H9 (cell line): ENCODE results near the gene ZNF665. TPM values are rescaled to one million over a fixed set of nuclear protein-coding genes. Genes with fewer than 3 reads are reported as not detected.

Source experiments
- DNase-seq: peaks from one replicate; pipeline ENCODE4 v3.0.0-alpha.2; 2017
- H2AFZ ChIP-seq: one replicate; pipeline ENCODE4 v1.6.1; 2013; ENCODE audit warnings: mild to moderate bottlenecking, low read length, control low read depth, moderate library complexity
- H2AK5ac ChIP-seq: 2 replicates; pipeline ENCODE4 v1.6.1; 2013; ENCODE audit warnings: low read length, control low read depth, mixed read lengths; ENCODE audit not compliant: insufficient read length
- H2BK120ac ChIP-seq: one replicate; pipeline ENCODE4 v1.6.1; 2013; ENCODE audit warnings: low read depth, mild to moderate bottlenecking, low read length, control low read depth, inconsistent platforms; ENCODE audit not compliant: poor library complexity, severe bottlenecking
- H2BK12ac ChIP-seq: 2 replicates; pipeline ENCODE4 v1.6.1; 2013; ENCODE audit warnings: low read length, control low read depth, mixed read lengths, low read depth; ENCODE audit not compliant: insufficient read length
- H2BK15ac ChIP-seq: 2 replicates; pipeline ENCODE4 v1.6.1; 2013; ENCODE audit warnings: low read depth, low read length, control low read depth
- H2BK20ac ChIP-seq: one replicate; pipeline ENCODE4 v1.6.1; 2013; ENCODE audit warnings: low read depth, mild to moderate bottlenecking, low read length, control low read depth, inconsistent platforms; ENCODE audit not compliant: poor library complexity, severe bottlenecking
- H2BK5ac ChIP-seq: 2 replicates; pipeline ENCODE4 v1.6.1; 2013; ENCODE audit warnings: low read length, control low read depth, mixed read lengths; ENCODE audit not compliant: insufficient read length
- H3K14ac ChIP-seq: 2 replicates; pipeline ENCODE4 v1.6.1; 2013; ENCODE audit warnings: low read length, control low read depth; ENCODE audit not compliant: insufficient read depth
- H3K18ac ChIP-seq: 2 replicates; pipeline ENCODE4 v1.6.1; 2013; ENCODE audit warnings: low read depth, mild to moderate bottlenecking, mixed read lengths, low read length, control low read depth; ENCODE audit not compliant: insufficient read length
- H3K23ac ChIP-seq: 2 replicates; pipeline ENCODE4 v1.6.1; 2013; ENCODE audit warnings: low read length, control low read depth, mixed read lengths, low read depth; ENCODE audit not compliant: insufficient read length
- H3K23me2 ChIP-seq: 2 replicates; pipeline ENCODE4 v1.6.1; 2013; ENCODE audit warnings: low read depth, mild to moderate bottlenecking, mixed read lengths, low read length, control low read depth; ENCODE audit not compliant: insufficient read length, poor library complexity, severe bottlenecking
- H3K27ac ChIP-seq: 2 replicates; pipeline ENCODE4 v1.5.1; 2013; ENCODE audit warnings: low read length, control low read depth, mixed read lengths, low read depth; ENCODE audit not compliant: insufficient read length
- H3K27me3 ChIP-seq: 2 replicates; pipeline ENCODE4 v1.6.1; 2013; ENCODE audit warnings: low read length, control low read depth, inconsistent platforms; ENCODE audit not compliant: insufficient read depth
- H3K4ac ChIP-seq: 2 replicates; pipeline ENCODE4 v1.6.1; 2013; ENCODE audit warnings: low read depth, mild to moderate bottlenecking, control low read depth, inconsistent platforms, low read length, moderate library complexity
- H3K4me1 ChIP-seq: 2 replicates; pipeline ENCODE4 v1.6.1; 2013; ENCODE audit warnings: low read length, control low read depth, inconsistent platforms; ENCODE audit not compliant: insufficient read depth
- H3K4me2 ChIP-seq: 2 replicates; pipeline ENCODE4 v1.6.1; 2013; ENCODE audit warnings: low read length, control low read depth, mixed read lengths; ENCODE audit not compliant: insufficient read length, insufficient read depth
- H3K56ac ChIP-seq: 2 replicates; pipeline ENCODE4 v1.6.1; 2013; ENCODE audit warnings: low read depth, mild to moderate bottlenecking, mixed read lengths, low read length, control low read depth; ENCODE audit not compliant: insufficient read length
- H3K79me1 ChIP-seq: 2 replicates; pipeline ENCODE4 v1.6.1; 2013; ENCODE audit warnings: low read depth, mild to moderate bottlenecking, moderate library complexity, low read length, control low read depth, inconsistent platforms; ENCODE audit not compliant: insufficient read depth, poor library complexity, severe bottlenecking
- H3K79me2 ChIP-seq: 2 replicates; pipeline ENCODE4 v1.6.1; 2013; ENCODE audit warnings: low read length, control low read depth, inconsistent platforms; ENCODE audit not compliant: insufficient read depth
- H3K9ac ChIP-seq: 2 replicates; pipeline ENCODE4 v1.6.1; 2013; ENCODE audit warnings: low read length, control low read depth, mixed read lengths; ENCODE audit not compliant: insufficient read length; ENCODE audit errors: extremely low read depth
- H3K9me3 ChIP-seq: one replicate; pipeline ENCODE4 v1.6.1; 2013; ENCODE audit warnings: low read depth, low read length, inconsistent platforms; ENCODE audit not compliant: control insufficient read depth
- H3T11ph ChIP-seq: one replicate; pipeline ENCODE4 v1.6.1; 2013; ENCODE audit warnings: mild to moderate bottlenecking, low read length, control low read depth, inconsistent platforms
- H4K20me1 ChIP-seq: one replicate; pipeline ENCODE4 v1.6.1; 2013; ENCODE audit not compliant: control insufficient read depth, insufficient read length, insufficient read depth
- H4K5ac ChIP-seq: 2 replicates; pipeline ENCODE4 v1.6.1; 2013; ENCODE audit warnings: low read depth, mild to moderate bottlenecking, mixed read lengths, low read length, control low read depth; ENCODE audit not compliant: insufficient read length
- H4K8ac ChIP-seq: replicated peaks from 2 replicates; pipeline ENCODE4 v1.6.1; 2013; ENCODE audit warnings: low read length, control low read depth, mixed read lengths, low read depth; ENCODE audit not compliant: insufficient read length
- H4K91ac ChIP-seq: 2 replicates; pipeline ENCODE4 v1.6.1; 2013; ENCODE audit warnings: low read depth, mild to moderate bottlenecking, moderate library complexity, mixed read lengths, low read length, control low read depth; ENCODE audit not compliant: insufficient read length
- H3K27ac Mint-ChIP-seq, 3 experiments: 2 replicates in 2 of 3; 3 replicates in 1 of 3; pipeline ENCODE4 v1.8.0; 2020 to 2021; ENCODE audit warnings: mixed read lengths in 3 of 3, mild to moderate bottlenecking in 1 of 3, moderate library complexity in 1 of 3
- H3K27me3 Mint-ChIP-seq: 2 replicates; pipeline ENCODE4 v1.8.0; 2021; ENCODE audit warnings: low read depth, mild to moderate bottlenecking, moderate library complexity, mixed read lengths
- H3K36me3 Mint-ChIP-seq, 3 experiments: 2 replicates in 2 of 3; 3 replicates in 1 of 3; pipeline ENCODE4 v1.8.0; 2020 to 2021; ENCODE audit warnings: low read depth in 3 of 3, mixed read lengths in 3 of 3; ENCODE audit not compliant: insufficient read depth in 1 of 3
- H3K4me1 Mint-ChIP-seq, 2 experiments: 2 replicates each; pipeline ENCODE4 v1.8.0; 2020; ENCODE audit warnings: mixed read lengths in 2 of 2
- H3K4me3 Mint-ChIP-seq, 2 experiments: 2 replicates in 1 of 2; 3 replicates in 1 of 2; pipeline ENCODE4 v1.8.0; 2020 to 2021; ENCODE audit warnings: mild to moderate bottlenecking in 2 of 2, mixed read lengths in 2 of 2, moderate library complexity in 1 of 2
- H3K9me3 Mint-ChIP-seq, 2 experiments: 2 replicates in 1 of 2; 3 replicates in 1 of 2; pipeline ENCODE4 v1.8.0; 2020; ENCODE audit warnings: mild to moderate bottlenecking in 2 of 2, mixed read lengths in 2 of 2, moderate library complexity in 1 of 2
- WGBS: extraction: QIAGEN DNeasy Blood & Tissue Kit; methylation state at CpG from one replicate; pipeline ENCODE4 v1.1.7; 2013; ENCODE audit warnings: missing lambda C conversion rate, low lambda C conversion rate, mixed read lengths; ENCODE audit not compliant: insufficient read length; ENCODE audit errors: extremely low coverage; 5-methylcytosine and 5-hydroxymethylcytosine counted together
- total RNA-seq: library from RNA; stranded (reverse); gene quantifications from 2 replicates; pipeline ENCODE4 v1.2.1, GENCODE V29; 2021
- TF ChIP-seq, protein P1 (sequence below): fragments of 200-600 bp; sonication (generic); conservative IDR thresholded peaks from 3 replicates; pipeline ENCODE4 v1.8.0; 2021; ENCODE audit warnings: antibody characterized with exemption, mild to moderate bottlenecking

ZNF665 gene
- total RNA-seq, 1 experiment from 2014 or later = 3.7 TPM

DNA sequence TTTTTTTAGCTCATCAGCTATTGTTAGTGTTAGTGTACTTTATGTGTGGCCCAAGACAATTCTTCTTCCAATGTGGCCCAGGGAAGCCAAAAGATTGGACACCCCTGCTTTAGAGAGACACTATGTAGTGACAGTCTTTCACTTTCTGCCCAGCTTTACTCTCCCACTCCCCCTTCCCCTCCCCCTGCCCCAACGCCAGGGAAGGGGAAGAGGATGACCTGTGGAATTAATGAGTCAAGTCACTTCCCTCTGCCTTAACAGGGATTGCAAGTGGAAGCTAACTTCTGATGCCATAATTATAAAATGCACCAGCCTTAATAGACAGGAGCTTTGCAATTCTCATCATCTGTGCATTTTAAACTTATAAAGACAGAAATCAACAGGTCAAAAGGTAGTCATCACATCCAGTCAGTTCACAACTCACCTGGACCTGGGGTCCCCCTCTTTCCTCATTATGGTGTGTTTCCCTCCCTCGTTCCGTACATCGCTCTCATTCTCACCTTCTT is 62.0 kb downstream of the ZNF665 start:
- Mint-ChIP-seq H3K4me3 (peak overlapping the region; percentile 80 to 85), H3K9me3 (no peaks in the 10 kb centered on the region), H3K27ac (no peak overlapping the region), H3K4me1 (peaks cover 19 to 27% of the 10 kb centered on the region in 2 experiments), H3K36me3 (peaks cover 0 to 12% (median 2%) of the 10 kb centered on the region in 3 experiments; a peak in 4 of 7 replicates), H3K27me3 (peaks cover 14% of the 10 kb centered on the region)
- Histone ChIP-seq H3K9ac (no peak overlapping the region), H3K4ac (no peak overlapping the region), H3K56ac (no peak overlapping the region), H3K79me1 (no peaks in the 10 kb centered on the region), H3K79me2 (no peaks in the 10 kb centered on the region), H2BK5ac (no peak overlapping the region), H2AK5ac (no peak overlapping the region), H3K9me3 (no peaks in the 10 kb centered on the region), H3T11ph (no peak overlapping the region), H4K91ac (no peak overlapping the region), H3K14ac (no peak overlapping the region), H4K8ac (no peak overlapping the region), H2BK20ac (no peak overlapping the region), H3K27me3 (no peaks in the 10 kb centered on the region), H3K18ac (no peak overlapping the region), H2BK12ac (no peak overlapping the region), H3K4me1 (peaks cover 6% of the 10 kb centered on the region; the same call in 1 of the 2 replicates), H4K20me1 (no peaks in the 10 kb centered on the region), H2BK120ac (no peak overlapping the region), H3K27ac (no peak overlapping the region), H2BK15ac (no peak overlapping the region), H3K4me2 (peak overlapping the region; percentile 79), H3K23me2 (peaks cover 11% of the 10 kb centered on the region), H2AFZ (no peak overlapping the region), H3K23ac (no peak overlapping the region), H4K5ac (no peak overlapping the region)
- no peak for DNase-seq
- TF ChIP-seq, protein P1, sequence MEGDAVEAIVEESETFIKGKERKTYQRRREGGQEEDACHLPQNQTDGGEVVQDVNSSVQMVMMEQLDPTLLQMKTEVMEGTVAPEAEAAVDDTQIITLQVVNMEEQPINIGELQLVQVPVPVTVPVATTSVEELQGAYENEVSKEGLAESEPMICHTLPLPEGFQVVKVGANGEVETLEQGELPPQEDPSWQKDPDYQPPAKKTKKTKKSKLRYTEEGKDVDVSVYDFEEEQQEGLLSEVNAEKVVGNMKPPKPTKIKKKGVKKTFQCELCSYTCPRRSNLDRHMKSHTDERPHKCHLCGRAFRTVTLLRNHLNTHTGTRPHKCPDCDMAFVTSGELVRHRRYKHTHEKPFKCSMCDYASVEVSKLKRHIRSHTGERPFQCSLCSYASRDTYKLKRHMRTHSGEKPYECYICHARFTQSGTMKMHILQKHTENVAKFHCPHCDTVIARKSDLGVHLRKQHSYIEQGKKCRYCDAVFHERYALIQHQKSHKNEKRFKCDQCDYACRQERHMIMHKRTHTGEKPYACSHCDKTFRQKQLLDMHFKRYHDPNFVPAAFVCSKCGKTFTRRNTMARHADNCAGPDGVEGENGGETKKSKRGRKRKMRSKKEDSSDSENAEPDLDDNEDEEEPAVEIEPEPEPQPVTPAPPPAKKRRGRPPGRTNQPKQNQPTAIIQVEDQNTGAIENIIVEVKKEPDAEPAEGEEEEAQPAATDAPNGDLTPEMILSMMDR = no peak
- no CpG with 5 or more reads among the region's 4 CpGs for WGBS
